Kidney (tissue), 14 donors: Measurements from ENCODE around the gene CDC37. TPM values are rescaled to one million over a fixed set of nuclear protein-coding genes. Genes with fewer than 3 reads are reported as not detected.

Experiments
- DNase-seq, 5 donors: peaks; one replicate each; pipeline ENCODE4 v3.0.0-alpha.2; 2013 to 2020
- FAIRE-seq: peaks from 2 replicates; lab custom pipeline; 2012; peaks lifted over from hg19 to GRCh38; lab: Jason Lieb, UNC
- H3K27ac ChIP-seq, 2 donors: one replicate each; pipeline ENCODE4 v1.7.0; 2013; ENCODE audit warnings: low read depth in 2 of 2, low read length in 2 of 2, inconsistent platforms in 1 of 2
- H3K27me3 ChIP-seq: one replicate; pipeline ENCODE4 v1.7.1; 2013; ENCODE audit warnings: low read length, inconsistent platforms; ENCODE audit not compliant: control insufficient read depth, insufficient read depth
- H3K36me3 ChIP-seq, 3 donors: one replicate each; pipeline versions ENCODE4 v1.7.0 to v1.7.1; 2013; ENCODE audit warnings: low read length in 3 of 3, control low read depth in 1 of 3, inconsistent platforms in 1 of 3; ENCODE audit not compliant: insufficient read depth in 3 of 3, control insufficient read depth in 2 of 3
- H3K4me1 ChIP-seq, 3 donors: one replicate each; pipeline versions ENCODE4 v1.7.0 to v1.7.1; 2013; ENCODE audit warnings: low read length in 3 of 3, inconsistent platforms in 1 of 3, low read depth in 1 of 3; ENCODE audit not compliant: control insufficient read depth in 2 of 3, insufficient read depth in 2 of 3
- H3K4me3 ChIP-seq, 3 donors: one replicate each; pipeline versions ENCODE4 v1.7.0 to v1.8.1; 2013; ENCODE audit warnings: low read length in 3 of 3, control low read depth in 1 of 3, inconsistent platforms in 1 of 3
- H3K9ac ChIP-seq, 3 donors: one replicate each; pipeline versions ENCODE4 v1.7.0 to v1.7.1; 2013; ENCODE audit warnings: low read length in 3 of 3, control low read depth in 1 of 3, inconsistent platforms in 1 of 3
- H3K9me3 ChIP-seq, 3 donors: one replicate each; pipeline versions ENCODE4 v1.7.0 to v1.7.1; 2013; ENCODE audit warnings: low read length in 3 of 3, control low read depth in 1 of 3, inconsistent platforms in 1 of 3; ENCODE audit not compliant: control insufficient read depth in 2 of 3, insufficient read depth in 1 of 3
- CTCF ChIP-seq: IDR thresholded peaks from 3 replicates; pipeline ENCODE4 v1.5.1; 2012; ENCODE audit warnings: mild to moderate bottlenecking, moderate library complexity, borderline replicate concordance; ENCODE audit not compliant: insufficient read depth; ENCODE audit errors: extremely low read depth
- intact Hi-C: fragments of 100-400 bp; cut with DNase I; formaldehyde crosslinking; loops from one replicate; pipeline ENCODE4 v1.11.1; 2022
- polyA plus RNA-seq: library from polyadenylated mRNA; stranded (reverse); fragments of 350-450 nt; fragmentation: Illumina TruSeq; extraction: RNeasy Lipid Tissue Mini Kit (QIAGEN cat#74804); gene quantifications from one replicate; pipeline ENCODE4 v1.2.3, GENCODE V29; 2014; ENCODE audit warnings: low read depth, low replicate concordance; ENCODE audit not compliant: insufficient read depth
- total RNA-seq: library from RNA; stranded (reverse); fragmentation: NEBNext Ultra II Directional; extraction: Animal tissue kit (Norgen Biotek cat#: 25700); gene quantifications from one replicate; pipeline ENCODE4 v1.2.1, GENCODE V29; 2021
- donor health status: control.
- donor health status: control.
- donor health status: control.
- donor health status: control.
- donor health status: control.
- donor health status: DM: yes; HTN: yes; CAD: no.
- donor health status: Normal renal cell carcinoma (clear cell type).

The CDC37 gene
- total and polyA plus RNA-seq, 2 donors from 2014 or later = 139 to 149 TPM

- intact Hi-C loops = loop anchor here (5.0 kb wide), 1 partner anchor 123 kb away; no protein-coding TSS in a partner anchor
- Histone ChIP-seq H3K9ac (no peak overlapping the region), H3K4me3 (no peak overlapping the region), H3K9me3 (no peaks in the 10 kb centered on the region), H3K4me1 (no peaks in the 10 kb centered on the region), H3K36me3 (peaks cover 0 to 12% (median 11%) of the 10 kb centered on the region in 3 donors), H3K27me3 (no peaks in the 10 kb centered on the region), H3K27ac (no peak overlapping the region)
- FAIRE-seq = no peak
- DNase-seq = peak in 4 of 5 donors; percentile 58 to 78 (median 73)
- peak; percentile 78 for TF ChIP-seq CTCF
These were observed 12.6 kb downstream of the CDC37 start for GRCh38 chr19:10390652-10391286.

- Histone ChIP-seq H3K9me3 (no peaks in the 10 kb centered on the region), H3K4me1 (no peaks in the 10 kb centered on the region), H3K36me3 (peaks cover 0 to 6% (median 6%) of the 10 kb centered on the region in 3 donors), H3K4me3 (no peak overlapping the region), H3K9ac (no peak overlapping the region), H3K27me3 (no peaks in the 10 kb centered on the region), H3K27ac (no peak overlapping the region)
- TF ChIP-seq CTCF = no peak
- FAIRE-seq = no peak
- intact Hi-C loops = loop anchor here (5.0 kb wide), 1 partner anchor 123 kb away; no protein-coding TSS in a partner anchor
- no peak for DNase-seq
These were observed 13.5 kb downstream of the CDC37 start for GRCh38 chr19:10389863-10390262.

DNA sequence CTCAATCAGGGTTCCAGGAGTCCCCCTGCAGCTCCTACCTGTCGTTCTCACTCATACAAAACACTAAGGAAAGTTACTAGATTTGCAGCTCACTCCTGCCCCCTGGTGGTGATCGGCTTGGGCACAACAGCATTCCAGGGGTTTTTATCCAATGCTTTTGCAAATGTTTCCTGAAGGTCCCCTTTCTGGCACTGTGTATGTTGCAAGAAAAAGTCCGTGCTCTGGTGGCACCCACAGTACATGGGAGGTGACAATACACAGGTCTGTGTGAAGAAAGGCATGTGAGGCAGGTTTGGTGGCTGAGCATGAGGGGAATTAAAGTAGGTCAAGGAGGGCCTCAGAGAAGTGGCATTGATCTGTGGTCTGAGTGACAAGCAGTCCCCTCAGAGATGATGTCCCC lies 14.4 kb downstream of the CDC37 start:
- peak; percentile 89 to 93 (median 91) for DNase-seq
- H3K36me3 ChIP-seq = peaks cover 0 to 6% (median 4%) of the 10 kb centered on the region in 3 donors
- no peaks in the 10 kb centered on the region for H3K9me3 ChIP-seq
- intact Hi-C loops = no loop called here
- no peaks in the 10 kb centered on the region for H3K4me1 ChIP-seq
- no peak overlapping the region for H3K27ac ChIP-seq
- H3K4me3 ChIP-seq = no peak overlapping the region
- peak; percentile 92 for TF ChIP-seq CTCF
- FAIRE-seq = peak; percentile 35
- no peak overlapping the region for H3K9ac ChIP-seq
- H3K27me3 ChIP-seq = no peaks in the 10 kb centered on the region
